ENCODE data around the gene DRD4. TPM values are rescaled to one million over a fixed set of nuclear protein-coding genes. Genes with fewer than 3 reads are reported as not detected.

DRD4 gene
- total RNA-seq, 2 donors from 2014 or later = 0.27 TPM; not detected in 1

DNA sequence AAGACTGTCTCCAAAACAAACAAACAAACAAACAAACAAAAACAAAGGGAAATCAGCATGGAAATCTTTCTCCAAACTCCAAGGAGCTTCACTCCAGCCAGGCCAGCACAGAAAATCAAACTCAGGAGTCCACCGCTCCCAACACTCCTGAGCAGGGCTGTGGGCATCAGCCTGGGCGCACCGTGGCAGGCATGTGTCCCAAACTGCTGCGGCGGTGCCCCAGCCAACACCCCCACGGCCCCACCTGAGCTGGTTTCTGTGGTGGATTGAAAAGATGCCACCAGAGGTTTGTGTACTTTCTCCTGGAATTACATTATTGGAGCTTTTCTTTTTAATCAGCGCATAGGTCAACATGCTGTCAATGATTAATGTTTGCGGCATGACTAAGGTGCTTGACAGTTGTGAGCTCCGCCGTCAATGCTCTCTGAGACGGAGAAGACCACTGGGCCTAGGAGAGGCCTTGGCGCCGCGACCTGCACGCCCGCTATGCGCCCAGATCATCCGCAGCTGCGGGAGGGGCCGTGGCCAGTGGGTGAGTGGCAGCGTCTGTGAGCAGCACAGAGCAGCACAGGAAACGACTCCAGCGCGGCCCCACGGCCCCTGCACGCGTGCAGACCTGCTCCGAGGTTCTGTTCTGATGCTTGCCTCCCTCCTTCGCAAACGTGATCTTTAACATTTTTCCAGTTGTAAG is 18.1 kb downstream of the DRD4 start:
- peaks cover 15% of the 10 kb centered on the region for H3K36me3 ChIP-seq
- no peak for DNase-seq (ENCODE audit: low spot score)
- H3K4me1 ChIP-seq (ENCODE audit: control insufficient read depth in 1 of 2, low read depth in 2 of 2) = no peaks in the 10 kb centered on the region
- TF ChIP-seq, protein P1, sequence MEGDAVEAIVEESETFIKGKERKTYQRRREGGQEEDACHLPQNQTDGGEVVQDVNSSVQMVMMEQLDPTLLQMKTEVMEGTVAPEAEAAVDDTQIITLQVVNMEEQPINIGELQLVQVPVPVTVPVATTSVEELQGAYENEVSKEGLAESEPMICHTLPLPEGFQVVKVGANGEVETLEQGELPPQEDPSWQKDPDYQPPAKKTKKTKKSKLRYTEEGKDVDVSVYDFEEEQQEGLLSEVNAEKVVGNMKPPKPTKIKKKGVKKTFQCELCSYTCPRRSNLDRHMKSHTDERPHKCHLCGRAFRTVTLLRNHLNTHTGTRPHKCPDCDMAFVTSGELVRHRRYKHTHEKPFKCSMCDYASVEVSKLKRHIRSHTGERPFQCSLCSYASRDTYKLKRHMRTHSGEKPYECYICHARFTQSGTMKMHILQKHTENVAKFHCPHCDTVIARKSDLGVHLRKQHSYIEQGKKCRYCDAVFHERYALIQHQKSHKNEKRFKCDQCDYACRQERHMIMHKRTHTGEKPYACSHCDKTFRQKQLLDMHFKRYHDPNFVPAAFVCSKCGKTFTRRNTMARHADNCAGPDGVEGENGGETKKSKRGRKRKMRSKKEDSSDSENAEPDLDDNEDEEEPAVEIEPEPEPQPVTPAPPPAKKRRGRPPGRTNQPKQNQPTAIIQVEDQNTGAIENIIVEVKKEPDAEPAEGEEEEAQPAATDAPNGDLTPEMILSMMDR (IDR thresholded peaks at IDR 0.05) = no peak
- H3K4me3 ChIP-seq = no peak overlapping the region
- no peak for ATAC-seq (ENCODE audit: insufficient number of reproducible peaks, low FRiP score, low read depth)
- H3K9me3 ChIP-seq = no peaks in the 10 kb centered on the region
- no peaks in the 10 kb centered on the region for H3K27me3 ChIP-seq (replicated peaks; ENCODE audit: insufficient read depth)
- H3K27ac ChIP-seq = no peak overlapping the region

DNA sequence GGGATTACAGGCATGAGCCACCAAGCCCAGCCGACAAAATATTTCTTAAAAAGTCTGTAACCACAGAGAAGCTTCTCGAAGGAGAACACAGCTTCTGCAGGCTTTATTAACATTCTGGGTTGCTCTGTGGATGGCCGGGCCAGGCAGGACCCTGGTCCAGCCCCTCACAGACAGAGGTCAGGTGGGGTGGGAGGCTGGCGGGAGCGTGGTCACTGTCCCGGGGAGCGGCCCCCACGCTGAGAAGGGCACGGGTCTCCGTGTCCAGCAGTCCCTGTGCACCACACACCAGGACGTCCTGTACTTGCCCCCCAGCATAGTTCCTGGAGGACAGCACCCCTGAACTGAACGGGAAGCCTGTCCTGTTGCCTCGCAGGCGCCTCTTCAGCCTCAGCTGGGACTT is 19.4 kb downstream of the DRD4 start:
- Histone ChIP-seq H3K36me3 (peaks cover 13% of the 10 kb centered on the region), H3K4me3 (no peak overlapping the region), H3K4me1 (ENCODE audit: control insufficient read depth in 1 of 2, low read depth in 2 of 2) (no peaks in the 10 kb centered on the region), H3K27ac (no peak overlapping the region), H3K27me3 (replicated peaks; ENCODE audit: insufficient read depth) (no peaks in the 10 kb centered on the region), H3K9me3 (no peaks in the 10 kb centered on the region)
- DNase-seq (ENCODE audit: low spot score) = no peak
- ATAC-seq (ENCODE audit: insufficient number of reproducible peaks, low FRiP score, low read depth) = no peak
- TF ChIP-seq, protein P1 (IDR thresholded peaks at IDR 0.05) = no peak

DNA sequence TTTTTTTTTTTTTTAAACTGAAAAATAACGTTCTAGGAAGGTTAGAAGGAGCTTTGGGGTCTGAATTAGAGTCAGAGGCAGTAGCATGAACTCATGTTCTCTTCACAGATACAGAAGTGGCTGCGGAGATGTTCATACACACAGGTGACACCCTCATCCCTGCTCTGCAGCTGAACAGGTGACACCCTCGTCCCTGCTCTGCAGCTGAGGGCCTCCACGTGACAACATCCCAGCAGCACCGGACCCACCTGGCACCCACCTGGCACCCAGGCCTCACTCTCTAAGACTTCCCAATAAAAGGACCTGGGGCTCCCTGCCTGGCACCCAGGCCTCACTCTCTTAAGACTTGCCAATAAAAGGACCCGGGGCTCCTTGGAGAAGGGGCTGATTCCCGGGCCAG is 19.8 kb downstream of the DRD4 start:
- H3K36me3 ChIP-seq = peaks cover 13% of the 10 kb centered on the region

DNA sequence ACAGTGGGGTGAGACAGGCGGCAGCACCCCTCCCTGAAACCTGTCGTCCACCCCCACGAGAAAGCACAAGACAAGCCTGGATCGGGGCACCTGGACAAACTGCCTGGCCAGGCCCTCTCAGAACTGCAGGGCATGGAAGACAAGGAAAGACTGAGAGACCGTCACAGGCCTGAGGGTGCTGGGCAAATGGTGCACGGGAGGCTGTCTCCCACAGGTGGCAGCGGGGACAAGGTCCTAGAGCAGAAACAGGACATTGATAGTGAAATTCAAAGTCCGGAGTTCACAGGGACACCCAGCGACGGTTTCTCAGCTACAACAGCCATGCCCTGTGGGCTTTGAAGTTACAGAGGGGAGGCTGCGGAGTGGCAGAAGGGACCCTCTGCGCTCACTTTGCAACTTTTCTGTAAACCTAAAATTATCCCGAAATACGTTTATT is 20.6 kb downstream of the DRD4 start:
- H3K9me3 ChIP-seq = no peaks in the 10 kb centered on the region
- no peaks in the 10 kb centered on the region for H3K4me1 ChIP-seq (ENCODE audit: control insufficient read depth in 1 of 2, low read depth in 2 of 2)
- no peak for DNase-seq (ENCODE audit: low spot score)
- H3K4me3 ChIP-seq = no peak overlapping the region
- H3K36me3 ChIP-seq = peaks cover 13% of the 10 kb centered on the region
- H3K27ac ChIP-seq = no peak overlapping the region
- ATAC-seq (ENCODE audit: insufficient number of reproducible peaks, low FRiP score, low read depth) = no peak
- H3K27me3 ChIP-seq (replicated peaks; ENCODE audit: insufficient read depth) = no peaks in the 10 kb centered on the region
- TF ChIP-seq, protein P1 (IDR thresholded peaks at IDR 0.05) = no peak

More for the DNA sequence above, 19.8 kb downstream of the DRD4 start:
- no peaks in the 10 kb centered on the region for H3K4me1 ChIP-seq (ENCODE audit: control insufficient read depth in 1 of 2, low read depth in 2 of 2)
- ATAC-seq (ENCODE audit: insufficient number of reproducible peaks, low FRiP score, low read depth) (no peak), DNase-seq (ENCODE audit: low spot score) (no peak)
- H3K27ac ChIP-seq = no peak overlapping the region
- no peaks in the 10 kb centered on the region for H3K9me3 ChIP-seq
- H3K27me3 ChIP-seq (replicated peaks; ENCODE audit: insufficient read depth) = no peaks in the 10 kb centered on the region
- TF ChIP-seq, protein P1 (IDR thresholded peaks at IDR 0.05) = no peak
- no peak overlapping the region for H3K4me3 ChIP-seq

DNA sequence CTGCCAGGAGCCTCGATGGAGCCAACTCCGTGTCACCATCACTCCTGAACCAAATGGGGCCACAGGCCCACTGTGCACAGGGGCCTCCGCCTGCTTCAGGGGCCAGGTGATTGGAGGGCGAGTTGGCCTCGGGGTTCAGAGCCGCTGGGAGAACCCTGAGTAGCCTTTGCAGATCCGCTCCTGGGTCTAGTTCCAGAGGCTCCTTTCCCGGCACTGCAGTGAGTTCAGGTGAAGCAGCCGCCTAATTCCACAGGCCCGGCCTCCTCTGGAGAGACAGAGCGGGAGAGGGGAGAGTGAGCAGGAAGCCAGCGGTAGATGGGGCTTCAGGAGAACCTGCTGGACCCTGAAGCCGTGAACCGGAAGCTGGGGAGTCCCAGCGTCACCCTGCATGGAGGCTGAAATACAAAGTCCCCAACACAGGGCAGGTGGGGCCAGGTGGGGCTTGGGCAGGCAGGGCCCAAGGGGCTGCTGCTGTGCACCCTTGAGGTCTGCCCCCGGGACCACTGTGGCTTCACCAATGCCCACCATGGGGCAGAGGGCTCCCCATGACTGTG is 22.5 kb downstream of the DRD4 start:
- DNase-seq (ENCODE audit: low spot score) (no peak), ATAC-seq (ENCODE audit: insufficient number of reproducible peaks, low FRiP score, low read depth) (no peak)
- Histone ChIP-seq H3K27me3 (replicated peaks; ENCODE audit: insufficient read depth) (no peaks in the 10 kb centered on the region), H3K36me3 (peaks cover 18% of the 10 kb centered on the region), H3K27ac (no peak overlapping the region), H3K4me1 (ENCODE audit: control insufficient read depth in 1 of 2, low read depth in 2 of 2) (no peaks in the 10 kb centered on the region), H3K9me3 (no peaks in the 10 kb centered on the region), H3K4me3 (no peak overlapping the region)
- TF ChIP-seq, protein P1 (IDR thresholded peaks at IDR 0.05) = no peak

All from thoracic aorta (tissue), 2 donors.